HG02870 (cell line): Measurements from ENCODE around the gene ASTN2.
"Not testable (repeated sequence)": the region's sequence is repeated elsewhere in the genome, so short reads cannot be mapped to it uniquely, and the experiment has no call there.

Source experiments
- ATAC-seq: cut with Tn5 transposase; IDR thresholded peaks from one replicate; pipeline ENCODE4 v1.9.1; 2021; ENCODE audit warnings: mild to moderate bottlenecking, moderate library complexity; ENCODE audit not compliant: unreplicated experiment

ASTN2 gene

GRCh38 chr9:117081641-117082317 is 333.1 kb downstream of the ASTN2 start:
- no peak for ATAC-seq

GRCh38 chr9:117080765-117081390 is 334.0 kb downstream of the ASTN2 start:
- no peak for ATAC-seq

GRCh38 chr9:117076571-117077290 is 338.1 kb downstream of the ASTN2 start:
- ATAC-seq, result no peak

- ATAC-seq, result no peak
Measured at GRCh38 chr9:117075636-117076035, 339.2 kb downstream of the ASTN2 start.

- no peak for ATAC-seq
Measured at GRCh38 chr9:117074784-117075520, 339.9 kb downstream of the ASTN2 start.

DNA sequence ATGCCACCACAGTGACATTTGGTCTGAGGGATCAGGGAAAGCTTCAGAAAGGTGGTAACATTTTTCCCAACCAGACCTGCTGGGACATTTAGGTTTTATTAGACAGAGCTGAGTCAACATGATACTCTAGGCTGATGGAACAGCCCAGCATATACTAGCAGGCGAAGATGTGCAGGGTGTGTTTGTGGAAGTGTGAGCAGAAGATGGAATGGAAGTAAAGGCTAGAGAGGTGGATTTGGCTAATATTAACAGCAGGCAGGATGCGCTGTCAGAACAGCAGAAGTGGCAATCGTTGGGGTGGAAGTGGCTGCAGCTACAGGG is 340.6 kb downstream of the ASTN2 start:
- no peak for ATAC-seq

- peak; percentile 54 for ATAC-seq
Measured at GRCh38 chr9:117073539-117074341, 341.1 kb downstream of the ASTN2 start.

- no peak for ATAC-seq
Measured at GRCh38 chr9:117073071-117073470, 341.8 kb downstream of the ASTN2 start.

DNA sequence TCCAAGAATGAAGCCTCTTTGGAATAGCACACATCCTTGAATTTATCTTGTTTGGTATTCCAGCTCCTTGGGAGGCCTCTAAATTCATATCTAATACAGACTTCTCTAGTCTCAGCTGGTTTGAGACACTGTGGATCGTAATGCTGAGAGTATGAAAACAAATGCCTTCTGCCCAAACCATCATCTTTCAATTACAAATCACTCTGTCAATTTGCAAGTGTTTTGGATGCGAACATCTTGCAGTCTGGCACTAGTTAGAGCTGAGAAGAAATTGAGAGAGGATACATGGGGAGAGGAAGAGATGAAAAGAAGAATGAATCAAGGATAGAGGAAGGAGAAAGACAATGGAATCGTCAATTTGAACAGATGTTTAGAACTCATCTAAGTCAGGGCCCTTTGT is 342.6 kb downstream of the ASTN2 start:
- ATAC-seq, result no peak

DNA sequence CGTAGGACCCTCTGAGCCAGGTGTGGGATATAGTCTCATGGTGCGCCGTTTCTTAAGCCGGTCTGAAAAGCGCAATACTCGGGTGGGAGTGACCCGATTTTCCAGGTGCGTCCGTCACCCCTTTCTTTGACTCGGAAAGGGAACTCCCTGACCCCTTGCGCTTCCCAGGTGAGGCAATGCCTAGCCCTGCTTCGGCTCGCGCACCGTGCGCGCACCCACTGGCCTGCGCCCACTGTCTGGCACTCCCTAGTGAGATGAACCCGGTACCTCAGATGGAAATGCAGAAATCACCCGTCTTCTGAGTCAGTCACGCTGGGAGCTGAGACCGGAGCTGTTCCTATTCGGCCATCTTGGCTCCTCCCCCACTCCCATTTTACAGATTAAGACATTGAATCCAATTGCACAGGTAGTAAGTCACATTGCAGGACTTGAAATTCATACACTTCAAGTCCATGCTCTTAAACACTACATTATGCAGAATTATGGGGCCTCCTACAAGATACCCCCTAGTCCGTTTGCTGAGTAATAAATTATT is 343.1 kb downstream of the ASTN2 start:
- not testable (repeated sequence) for ATAC-seq

- no peak for ATAC-seq
Measured at GRCh38 chr9:117063721-117064471, 351.0 kb downstream of the ASTN2 start.

DNA sequence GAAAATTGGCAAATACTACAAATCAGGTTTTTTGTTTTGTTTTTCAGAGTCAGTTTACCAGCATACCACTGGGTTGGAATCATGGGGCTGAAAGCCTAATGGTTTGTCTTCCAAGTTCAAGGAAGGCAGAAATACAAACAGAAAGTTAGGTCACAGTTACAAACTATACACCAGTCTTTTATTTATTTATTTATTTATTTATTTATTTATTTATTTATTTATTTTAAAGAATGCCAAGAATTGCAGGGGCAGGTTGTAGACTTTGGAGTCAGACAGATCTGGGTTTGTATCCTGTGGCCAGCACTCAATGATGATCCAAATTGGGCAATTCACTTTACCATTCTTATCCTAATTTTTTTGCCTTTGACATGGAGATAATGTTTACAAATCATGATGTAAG is 353.9 kb downstream of the ASTN2 start:
- no peak for ATAC-seq

DNA sequence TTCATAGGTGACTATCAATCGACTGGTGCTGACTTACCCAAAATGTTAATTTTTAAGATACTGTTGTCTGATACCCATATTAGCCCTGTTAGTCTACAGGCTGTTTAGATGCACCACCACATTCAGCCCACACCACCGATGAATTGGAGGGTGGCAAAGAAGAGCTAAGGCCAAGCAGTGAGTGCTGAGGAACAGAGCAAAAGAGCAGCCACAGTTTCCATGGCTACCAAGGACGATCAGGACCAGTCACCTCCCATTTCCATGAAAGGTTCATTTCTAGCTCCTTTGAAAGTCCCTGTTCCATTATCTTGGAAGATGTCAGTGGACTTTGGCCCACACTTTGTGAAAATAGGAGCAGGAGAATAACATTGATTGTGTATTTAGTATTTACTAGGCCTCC is 364.9 kb downstream of the ASTN2 start:
- ATAC-seq, result no peak

DNA sequence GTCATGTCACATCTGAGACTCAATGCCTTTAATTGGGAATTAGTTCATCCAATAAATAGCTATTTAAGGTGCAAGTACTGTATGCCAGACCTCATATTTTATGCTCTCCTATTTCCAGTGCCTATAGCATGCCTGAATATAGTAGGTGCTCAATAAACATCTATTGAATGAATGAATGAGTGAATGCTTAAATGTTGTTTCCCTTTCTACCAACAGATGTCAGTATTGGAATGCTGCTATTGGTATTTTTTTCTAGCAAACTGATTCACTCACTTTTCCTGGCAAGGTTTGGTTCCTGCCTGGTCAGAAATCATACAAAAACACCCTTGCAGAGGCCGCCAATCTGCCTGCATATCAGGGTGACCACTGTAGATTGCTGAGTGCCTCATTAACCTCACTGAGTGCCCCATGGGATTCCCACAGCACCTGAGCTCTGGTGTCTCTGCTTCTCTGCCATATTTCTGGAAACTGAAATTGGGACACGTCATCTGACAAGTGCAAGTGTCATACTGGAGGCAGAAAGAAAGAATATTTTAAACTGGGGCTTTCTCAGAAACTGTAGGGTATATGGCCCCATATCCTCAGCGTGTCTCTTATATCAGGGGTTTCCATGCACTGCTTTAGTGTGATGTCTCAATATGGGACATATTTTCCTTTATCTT is 368.1 kb downstream of the ASTN2 start:
- peak; percentile 75 for ATAC-seq

- no peak for ATAC-seq
Measured at GRCh38 chr9:117044241-117044640, 370.6 kb downstream of the ASTN2 start.

GRCh38 chr9:117043159-117043558 is 371.7 kb downstream of the ASTN2 start:
- no peak for ATAC-seq

DNA sequence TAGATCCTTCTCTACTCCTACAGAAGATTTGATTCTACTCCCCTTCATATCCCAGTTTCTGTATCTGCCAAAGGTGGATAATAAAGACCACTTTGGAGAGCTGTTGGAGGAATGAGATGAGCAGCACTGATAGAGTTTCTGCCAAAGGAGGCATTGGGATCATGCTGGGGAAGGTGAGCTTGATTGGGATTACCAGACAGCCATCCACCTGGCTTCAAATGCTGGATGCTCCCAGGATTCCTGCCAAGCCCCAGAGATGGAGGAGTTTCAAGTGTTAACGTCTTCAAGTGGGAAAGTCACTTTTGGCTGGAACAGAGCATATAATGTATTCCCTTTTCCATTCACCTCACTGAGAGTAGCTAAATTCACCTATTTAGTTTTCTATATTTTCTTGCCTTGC is 379.3 kb downstream of the ASTN2 start:
- ATAC-seq, result no peak

DNA sequence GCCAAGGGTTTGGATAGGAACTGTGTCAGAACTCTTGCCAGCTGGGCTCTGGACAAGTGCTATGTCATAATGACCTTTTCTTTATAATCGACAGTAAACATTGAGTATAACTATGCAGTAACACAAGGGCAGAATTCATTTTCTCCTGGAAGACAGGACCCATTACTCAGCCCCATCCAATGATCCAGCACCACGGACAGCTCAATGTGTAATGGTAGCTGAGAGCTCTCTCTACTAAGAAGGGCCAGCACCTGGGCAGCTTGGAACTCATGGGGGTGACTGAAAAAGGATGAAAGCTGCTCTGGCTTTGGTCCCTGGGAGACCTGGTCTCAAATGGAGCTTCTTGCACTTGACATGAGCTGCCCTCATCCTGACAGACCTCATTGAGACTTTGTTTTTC is 380.0 kb downstream of the ASTN2 start:
- no peak for ATAC-seq

GRCh38 chr9:117030254-117030768 is 384.5 kb downstream of the ASTN2 start:
- ATAC-seq, result no peak
